B cell (primary cell): ENCODE data around the gene EML3. TPM values are rescaled to one million over a fixed set of nuclear protein-coding genes. Genes with fewer than 3 reads are reported as not detected.

Experiments used
- ATAC-seq: fragments of 200-7000 bp; cut with Tn5 transposase; one replicate; pipeline ENCODE4 v1.10.0; 2021; ENCODE audit warnings: low read depth, mild to moderate bottlenecking, moderate number of reproducible peaks, moderate library complexity
- CTCF ChIA-PET: fragments of 350-600 bp; sonication (Branson Sonifier 250); formaldehyde crosslinking; loops from one replicate; lab custom pipeline; 2021; ENCODE audit warnings: antibody characterized with exemption, inconsistent platforms; lab: Charles Lee
- POLR2A ChIA-PET: fragments of 350-600 bp; sonication (Branson Sonifier 250); formaldehyde crosslinking; loops from one replicate; lab custom pipeline; 2021; ENCODE audit warnings: antibody characterized with exemption; lab: Charles Lee
- DNase-seq: peaks from one replicate; pipeline ENCODE4 v3.0.0; 2013
- H2AFZ ChIP-seq: 2 replicates; pipeline ENCODE4 v1.6.1; 2012; ENCODE audit warnings: mild to moderate bottlenecking, low read depth, low read length; ENCODE audit not compliant: insufficient read depth, poor library complexity, severe bottlenecking
- H3K27ac ChIP-seq, 2 donors: 1 replicate in 1 of 2; 2 replicates in 1 of 2; pipeline ENCODE4 v1.5.1; 2012 to 2013; ENCODE audit warnings: low read length in 2 of 2, mild to moderate bottlenecking in 2 of 2, moderate library complexity in 1 of 2
- H3K27me3 ChIP-seq, 4 experiments: fragments of 200-600 bp in 1 of 4; sonication (generic) in 1 of 4; replicated peaks in 1 of 4; 1 replicate in 2 of 4; 2 replicates in 2 of 4; pipeline versions ENCODE4 v1.6.1 to v1.7.0; 2013 to 2016; ENCODE audit warnings: low read length in 3 of 4, mild to moderate bottlenecking in 2 of 4, mixed read lengths in 1 of 4, moderate library complexity in 1 of 4; ENCODE audit not compliant: insufficient read depth in 4 of 4, control insufficient read depth in 3 of 4; ENCODE audit errors: control extremely low read depth in 1 of 4
- H3K36me3 ChIP-seq, 2 experiments: replicated peaks in 1 of 2; 1 replicate in 1 of 2; 2 replicates in 1 of 2; pipeline versions ENCODE4 v1.6.1 to v1.7.1; 2013; ENCODE audit warnings: low read length in 1 of 2; ENCODE audit not compliant: insufficient read depth in 2 of 2, control insufficient read depth in 1 of 2; ENCODE audit errors: control extremely low read depth in 1 of 2, extremely low read depth in 1 of 2
- H3K4me1 ChIP-seq, 2 donors: fragments of 200-600 bp in 1 of 2; sonication (generic) in 1 of 2; 1 replicate in 1 of 2; 2 replicates in 1 of 2; pipeline versions ENCODE4 v1.5.1 to v1.6.1; 2013 to 2017; ENCODE audit warnings: low read length in 2 of 2; ENCODE audit not compliant: control insufficient read depth in 2 of 2, insufficient read depth in 2 of 2
- H3K4me2 ChIP-seq: replicated peaks from 2 replicates; pipeline ENCODE3; 2012; ENCODE audit warnings: mild to moderate bottlenecking, low read depth, low read length; ENCODE audit not compliant: poor library complexity, severe bottlenecking
- H3K4me3 ChIP-seq, 5 experiments: fragments of 200-600 bp in 1 of 5; sonication (generic) in 1 of 5; 1 replicate in 3 of 5; 2 replicates in 2 of 5; pipeline versions ENCODE4 v1.5.1 to v1.7.0; 2011 to 2016; ENCODE audit warnings: low read length in 4 of 5, mild to moderate bottlenecking in 4 of 5, low read depth in 2 of 5, control low read depth in 1 of 5, moderate library complexity in 1 of 5; ENCODE audit not compliant: insufficient read depth in 1 of 5; ENCODE audit errors: control extremely low read depth in 1 of 5, extremely low read depth in 1 of 5
- H3K79me2 ChIP-seq: fragments of 200-600 bp; sonication (generic); one replicate; pipeline ENCODE4 v1.6.0; 2016; ENCODE audit warnings: low read length; ENCODE audit not compliant: control insufficient read depth, insufficient read depth
- H3K9ac ChIP-seq: fragments of 200-600 bp; sonication (generic); 2 replicates; pipeline ENCODE4 v1.6.1; 2017; ENCODE audit warnings: mild to moderate bottlenecking, low read length, moderate library complexity
- H3K9me3 ChIP-seq, 3 donors: one replicate each; pipeline versions ENCODE4 v1.6.1 to v1.7.1; 2013; ENCODE audit warnings: low read length in 2 of 3; ENCODE audit not compliant: control insufficient read depth in 2 of 3, insufficient read depth in 1 of 3; ENCODE audit errors: control extremely low read depth in 1 of 3
- H4K20me1 ChIP-seq: 2 replicates; pipeline ENCODE4 v1.6.0; 2012; ENCODE audit warnings: mild to moderate bottlenecking, low read length; ENCODE audit not compliant: insufficient read depth, control insufficient read depth, poor library complexity, severe bottlenecking
- H3K27ac Mint-ChIP-seq: one replicate; pipeline ENCODE4 v1.8.0; 2021; ENCODE audit warnings: mixed read lengths
- H3K27me3 Mint-ChIP-seq: one replicate; pipeline ENCODE4 v1.8.0; 2021; ENCODE audit warnings: mixed read lengths
- H3K4me1 Mint-ChIP-seq: one replicate; pipeline ENCODE4 v1.8.0; 2021; ENCODE audit warnings: mixed read lengths
- H3K4me3 Mint-ChIP-seq: one replicate; pipeline ENCODE4 v1.8.0; 2021; ENCODE audit warnings: mixed read lengths
- H3K9me3 Mint-ChIP-seq: one replicate; pipeline ENCODE4 v1.8.0; 2022; ENCODE audit warnings: mixed read lengths; ENCODE audit not compliant: insufficient read depth
- EZH2 ChIP-seq: IDR thresholded peaks from 2 replicates; pipeline ENCODE4 v1.6.1; 2012; ENCODE audit warnings: borderline replicate concordance, low read depth, mild to moderate bottlenecking, moderate library complexity, low read length; ENCODE audit not compliant: insufficient read depth, poor library complexity, severe bottlenecking
- WGBS: methylation state at CpG from one replicate; pipeline ENCODE4 v1.1.5; 2013; ENCODE audit warnings: missing lambda C conversion rate; ENCODE audit not compliant: insufficient coverage; 5-methylcytosine and 5-hydroxymethylcytosine counted together
- intact Hi-C: fragments of 100-400 bp; cut with micrococcal nuclease; formaldehyde crosslinking; loops from one replicate; pipeline ENCODE4 v1.10.0; 2022
- polyA plus RNA-seq: library from polyadenylated mRNA; depleted of rRNA; stranded (reverse); fragments of >200 nt; gene quantifications from 2 replicates; pipeline ENCODE4 v1.2.3, GENCODE V29; 2012
- total RNA-seq, 2 donors: library from RNA; stranded (reverse); fragments of 120-200 nt in 1 of 2; gene quantifications; 1 replicate in 1 of 2; 2 replicates in 1 of 2; pipeline versions ENCODE4 v1.2.3 to v1.2.4, GENCODE V29; 2013 to 2022
- TF ChIP-seq, protein P1 (sequence below): fragments of 200-600 bp; IDR thresholded peaks from one replicate; pipeline ENCODE4 v1.8.0; 2022; ENCODE audit warnings: antibody characterized with exemption, mild to moderate bottlenecking

EML3 gene
- total and polyA plus RNA-seq, 2 donors (not counting 1 experiment from before 2014, with no cell fraction given): 127 to 128 TPM

- H3K9me3 Mint-ChIP-seq: no peaks in the 10 kb centered on the region
- H3K79me2 ChIP-seq: peaks cover 78% of the 10 kb centered on the region
- no peaks in the 10 kb centered on the region for H3K27me3 ChIP-seq
- peaks cover 0 to 40% of the 10 kb centered on the region in 2 experiments for H3K36me3 ChIP-seq
- CTCF ChIA-PET: interaction anchor here (0.8 to 1.6 kb wide), 4 partner anchors 22 to 54 kb away, joined by 3 to 5 read pairs (median 4); partner anchors contain the start of genes MTA2 and TUT1
- no peaks in the 10 kb centered on the region for H3K27me3 Mint-ChIP-seq
- H3K4me1 Mint-ChIP-seq: peaks cover 28% of the 10 kb centered on the region
- DNase-seq: no peak
- peak overlapping the region; percentile 76 for H2AFZ ChIP-seq
- peak overlapping the region; percentile 97 for H3K4me3 Mint-ChIP-seq
- no peak for ATAC-seq
- intact Hi-C loops: no loop called here
- H3K27ac Mint-ChIP-seq: peak overlapping the region; percentile 95
- peak overlapping the region; percentile 90 for H3K9ac ChIP-seq
- no peaks in the 10 kb centered on the region for H3K9me3 ChIP-seq
- 35% methylated on average over 5 of the region's 11 CpGs for WGBS
- TF ChIP-seq, protein P1, sequence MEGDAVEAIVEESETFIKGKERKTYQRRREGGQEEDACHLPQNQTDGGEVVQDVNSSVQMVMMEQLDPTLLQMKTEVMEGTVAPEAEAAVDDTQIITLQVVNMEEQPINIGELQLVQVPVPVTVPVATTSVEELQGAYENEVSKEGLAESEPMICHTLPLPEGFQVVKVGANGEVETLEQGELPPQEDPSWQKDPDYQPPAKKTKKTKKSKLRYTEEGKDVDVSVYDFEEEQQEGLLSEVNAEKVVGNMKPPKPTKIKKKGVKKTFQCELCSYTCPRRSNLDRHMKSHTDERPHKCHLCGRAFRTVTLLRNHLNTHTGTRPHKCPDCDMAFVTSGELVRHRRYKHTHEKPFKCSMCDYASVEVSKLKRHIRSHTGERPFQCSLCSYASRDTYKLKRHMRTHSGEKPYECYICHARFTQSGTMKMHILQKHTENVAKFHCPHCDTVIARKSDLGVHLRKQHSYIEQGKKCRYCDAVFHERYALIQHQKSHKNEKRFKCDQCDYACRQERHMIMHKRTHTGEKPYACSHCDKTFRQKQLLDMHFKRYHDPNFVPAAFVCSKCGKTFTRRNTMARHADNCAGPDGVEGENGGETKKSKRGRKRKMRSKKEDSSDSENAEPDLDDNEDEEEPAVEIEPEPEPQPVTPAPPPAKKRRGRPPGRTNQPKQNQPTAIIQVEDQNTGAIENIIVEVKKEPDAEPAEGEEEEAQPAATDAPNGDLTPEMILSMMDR: no peak
- no peak for TF ChIP-seq EZH2
- H4K20me1 ChIP-seq: peaks cover 18% of the 10 kb centered on the region
- peaks cover 14 to 21% of the 10 kb centered on the region in 2 donors for H3K4me1 ChIP-seq
- H3K4me3 ChIP-seq: peak overlapping the region in 4 of 5 experiments; percentile 68 to 98 (median 94)
- peak overlapping the region; percentile 84 for H3K4me2 ChIP-seq
- H3K27ac ChIP-seq: peak overlapping the region; percentile 75 to 89
- POLR2A ChIA-PET: interaction anchor here (0.5 to 4.7 kb wide), 4 partner anchors 19 to 54 kb away, joined by 4 to 32 read pairs (median 14); partner anchors contain the start of genes C11orf98, CSKMT, LBHD1 and TUT1
Observed at GRCh38 chr11:62645671-62645945, 33.0 kb upstream of the EML3 start.

DNA sequence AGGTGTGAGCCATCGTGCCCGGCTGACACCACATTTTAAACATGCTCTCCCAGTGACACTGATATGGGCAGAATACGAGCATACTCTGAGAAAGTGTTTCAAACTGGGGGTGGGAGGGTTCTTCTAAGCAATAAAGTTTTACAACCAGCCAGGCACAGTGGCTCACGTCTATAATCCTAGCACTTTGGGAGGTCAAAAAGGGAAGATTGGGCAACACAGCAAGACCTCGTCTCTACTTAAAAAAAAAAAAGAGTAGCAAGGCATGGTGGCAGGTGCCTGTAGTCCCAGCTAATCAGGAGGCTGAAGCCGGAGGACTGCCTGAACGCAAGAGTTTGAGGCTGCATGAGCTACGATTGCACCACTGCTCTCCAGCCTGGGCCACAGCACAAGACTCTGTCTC lies 31.6 kb upstream of the EML3 start:
- intact Hi-C loops: no loop called here
- Mint-ChIP-seq H3K9me3 (no peaks in the 10 kb centered on the region), H3K4me1 (peaks cover 31% of the 10 kb centered on the region), H3K4me3 (peak overlapping the region; percentile 26), H3K27me3 (no peaks in the 10 kb centered on the region), H3K27ac (no peak overlapping the region)
- Histone ChIP-seq H3K27ac (no peak overlapping the region), H3K4me2 (no peak overlapping the region), H2AFZ (no peak overlapping the region), H3K79me2 (peaks cover 88% of the 10 kb centered on the region), H3K9ac (no peak overlapping the region), H3K4me1 (peaks cover 14 to 21% of the 10 kb centered on the region in 2 donors), H3K27me3 (no peaks in the 10 kb centered on the region), H3K4me3 (no peak overlapping the region), H3K9me3 (no peaks in the 10 kb centered on the region), H3K36me3 (peaks cover 2 to 38% of the 10 kb centered on the region in 2 experiments), H4K20me1 (peaks cover 22% of the 10 kb centered on the region)
- ChIA-PET CTCF (interaction anchor here (1.1 to 1.7 kb wide), 2 partner anchors 50 to 220 kb away, joined by 3 read pairs; no protein-coding TSS in a partner anchor), POLR2A (interaction anchor here (0.5 to 4.7 kb wide), 2 partner anchors 20 to 26 kb away, joined by 3 to 32 read pairs; partner anchors contain the start of genes C11orf98 and CSKMT)
- 100% methylated on average over 6 of the region's 8 CpGs for WGBS
- DNase-seq (no peak), ATAC-seq (no peak)
- TF ChIP-seq, protein P1: no peak
- no peak for TF ChIP-seq EZH2
